T-helper 1 cell (primary cell): ENCODE results near the gene HOXD8.

ENCODE experiments used
- DNase-seq, 5 donors: peaks; one replicate each; pipeline ENCODE4 v3.0.0-alpha.2; 2012 to 2020

HOXD8 gene

GRCh38 chr2:176174824-176175708 lies 45.6 kb downstream of the HOXD8 start:
- no peak for DNase-seq

- DNase-seq: no peak
Observed at GRCh38 chr2:176175709-176176607, 46.5 kb downstream of the HOXD8 start.

- no peak for DNase-seq
Observed at GRCh38 chr2:176177580-176178037, 48.1 kb downstream of the HOXD8 start.

- no peak for DNase-seq
Observed at GRCh38 chr2:176178038-176178756, 48.7 kb downstream of the HOXD8 start.

GRCh38 chr2:176178757-176179295 lies 49.3 kb downstream of the HOXD8 start:
- DNase-seq: no peak

- no peak for DNase-seq
Observed at GRCh38 chr2:176181551-176181950, 52.0 kb downstream of the HOXD8 start.
